ENCODE data around the gene SMIM36. TPM values are rescaled to one million over a fixed set of nuclear protein-coding genes. Genes with fewer than 3 reads are reported as not detected.

The SMIM36 gene
- total and polyA plus RNA-seq, 10 of the 15 experiments (the other 5 are each of a cell fraction or from before 2014, with no cell fraction given) = not detected

- TF ChIP-seq EP300 (IDR thresholded peaks at IDR 0.05; ENCODE audit: borderline replicate concordance in 1 of 2, control insufficient read depth in 1 of 2, low read depth in 2 of 2, low read length in 2 of 2) (no peak), ZNF24 (IDR thresholded peaks at IDR 0.05) (no peak), FOS (IDR thresholded peaks at IDR 0.05; ENCODE audit: borderline replicate concordance, extremely low read depth, insufficient read length) (no peak), CREM (IDR thresholded peaks at IDR 0.05; ENCODE audit: low read depth) (no peak), ZBED1 (IDR thresholded peaks at IDR 0.05; ENCODE audit: borderline replicate concordance) (no peak), PAX5 (IDR thresholded peaks at IDR 0.05; ENCODE audit: borderline replicate concordance, low read depth, low read length) (no peak), ZBTB11 (CRISPR knock-in tag; IDR thresholded peaks at IDR 0.05) (no peak), NBN (IDR thresholded peaks at IDR 0.05) (0 out of 2 replicates have a peak, but pooled peaks have one; percentile 15), RFX5 (IDR thresholded peaks at IDR 0.05; ENCODE audit: low read depth, low read length) (no peak), CREB1 (IDR thresholded peaks at IDR 0.05; ENCODE audit: low read depth) (no peak), PRDM15 (CRISPR knock-in tag; IDR thresholded peaks at IDR 0.05) (no peak), CHD2 (IDR thresholded peaks at IDR 0.05; ENCODE audit: borderline replicate concordance, low read depth, low read length) (no peak), CBX3 (IDR thresholded peaks at IDR 0.05; ENCODE audit: borderline replicate concordance, low read depth) (no peak), SREBF2 (IDR thresholded peaks at IDR 0.05; ENCODE audit: low read length) (no peak), DPF2 (IDR thresholded peaks at IDR 0.05) (no peak)
Measured at GRCh38 chr17:55463600-55463999, 47.7 kb downstream of the SMIM36 start (continued).
